SW 1271 (cell line): Measurements from ENCODE around the gene RAB31.
"Not testable (repeated sequence)": the region's sequence is repeated elsewhere in the genome, so short reads cannot be mapped to it uniquely, and the experiment has no call there.

Source experiments
- DNase-seq, 2 experiments: peaks; one replicate each; lab custom pipeline; 2025; lab: John Stamatoyannopoulos, UW

RAB31 gene

DNA sequence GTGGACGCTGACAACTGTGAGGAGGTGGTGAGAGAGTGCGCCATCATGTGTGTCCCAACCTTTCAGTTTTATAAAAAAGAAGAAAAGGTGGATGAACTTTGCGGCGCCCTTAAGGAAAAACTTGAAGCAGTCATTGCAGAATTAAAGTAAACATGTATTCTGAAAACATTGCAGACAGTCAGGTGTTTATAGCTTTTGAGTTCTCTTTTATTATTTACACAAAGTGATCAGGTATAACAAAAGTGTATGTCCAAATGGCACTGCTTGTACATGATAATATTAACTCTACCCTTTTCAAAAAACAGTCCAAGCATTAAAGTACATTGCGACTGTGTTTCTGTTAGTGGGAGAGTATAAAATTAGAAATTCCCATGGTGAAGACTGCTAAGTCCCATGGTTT lies 179.9 kb downstream of the RAB31 start:
- DNase-seq = no peak

DNA sequence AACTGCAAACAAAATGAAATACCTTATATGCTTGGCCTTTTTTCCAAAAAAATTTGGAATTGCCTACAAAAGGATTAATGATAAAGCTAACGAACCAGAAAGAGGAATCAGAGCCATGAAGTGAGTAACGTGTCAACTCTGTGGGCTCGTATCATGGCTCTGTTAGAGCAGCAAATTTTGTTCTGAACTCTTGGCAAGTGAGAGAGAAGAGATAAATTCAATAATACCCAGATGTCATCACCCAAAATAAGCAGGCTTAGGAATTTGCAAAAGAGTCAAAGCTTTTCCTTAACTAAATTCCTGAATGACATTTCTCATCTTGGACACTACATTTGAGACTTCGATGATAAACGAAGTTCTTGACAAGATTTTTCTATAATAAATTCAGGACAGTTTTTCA lies 182.1 kb downstream of the RAB31 start:
- no peak for DNase-seq

DNA sequence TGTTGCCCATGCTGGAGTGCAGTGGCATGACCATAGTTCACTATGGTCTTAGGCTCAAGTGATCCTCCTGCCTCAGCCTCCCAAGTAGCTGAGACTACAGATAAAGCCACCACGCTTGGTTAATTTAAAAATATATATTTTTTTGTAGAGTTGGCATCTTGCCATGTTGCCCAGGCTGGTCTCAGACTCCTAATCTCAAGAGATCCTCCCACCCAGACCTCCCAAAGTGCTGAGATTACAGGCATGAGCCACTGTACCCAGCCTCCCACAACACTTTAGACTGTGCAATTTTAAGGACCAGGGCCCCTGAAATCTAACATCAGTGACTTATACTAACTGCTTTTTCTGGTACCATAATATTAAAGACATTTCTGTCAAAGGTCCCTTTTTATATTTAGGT lies 182.9 kb downstream of the RAB31 start:
- no peak for DNase-seq

DNA sequence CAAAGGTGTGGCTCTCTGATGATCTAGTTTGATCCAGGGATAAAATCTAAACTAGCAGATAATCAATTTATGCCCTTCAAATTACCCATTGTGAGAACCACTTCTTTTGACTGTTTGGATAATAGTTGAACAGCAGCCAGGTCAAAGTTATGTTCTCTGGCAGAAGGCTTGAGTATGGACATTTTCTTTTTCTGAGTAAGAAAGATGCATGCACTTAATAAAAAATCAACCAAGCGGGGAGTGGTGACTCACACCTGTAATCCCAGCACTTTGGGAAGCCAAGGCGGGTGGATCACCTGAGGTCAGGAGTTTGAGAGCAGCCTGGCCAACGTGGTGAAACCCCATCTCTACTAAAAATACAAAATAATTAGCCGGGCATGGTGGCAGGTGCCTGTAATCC lies 183.4 kb downstream of the RAB31 start:
- not testable (repeated sequence) for DNase-seq

DNA sequence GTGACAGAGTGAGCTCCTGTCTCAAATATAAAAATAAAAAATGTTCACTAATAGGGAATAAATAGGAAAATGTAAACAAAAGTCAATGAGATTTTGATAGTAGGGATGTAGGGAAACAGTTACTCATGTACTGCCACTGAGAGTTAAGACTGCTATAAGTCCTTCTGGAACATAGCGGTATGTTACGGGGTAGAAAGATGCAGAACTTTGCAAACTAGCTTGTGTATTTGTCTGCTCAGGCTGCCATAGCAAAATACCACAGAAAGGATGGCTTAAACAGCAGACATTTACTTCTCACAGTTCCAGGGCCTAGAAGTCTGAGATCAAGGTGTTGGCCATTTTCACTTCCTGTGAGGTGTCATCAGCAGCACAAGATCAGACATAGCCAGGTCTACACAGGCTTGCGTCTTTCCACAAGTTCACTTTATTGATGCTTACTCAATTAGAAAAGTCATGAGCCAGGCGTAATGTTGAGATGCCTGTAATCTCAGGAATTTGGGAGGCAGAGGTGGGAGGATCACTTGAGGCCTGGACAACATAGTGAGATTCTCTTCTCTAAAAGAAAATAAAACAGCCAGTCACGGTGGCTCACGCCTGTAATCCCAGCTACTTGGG lies 186.5 kb downstream of the RAB31 start:
- no peak for DNase-seq

DNA sequence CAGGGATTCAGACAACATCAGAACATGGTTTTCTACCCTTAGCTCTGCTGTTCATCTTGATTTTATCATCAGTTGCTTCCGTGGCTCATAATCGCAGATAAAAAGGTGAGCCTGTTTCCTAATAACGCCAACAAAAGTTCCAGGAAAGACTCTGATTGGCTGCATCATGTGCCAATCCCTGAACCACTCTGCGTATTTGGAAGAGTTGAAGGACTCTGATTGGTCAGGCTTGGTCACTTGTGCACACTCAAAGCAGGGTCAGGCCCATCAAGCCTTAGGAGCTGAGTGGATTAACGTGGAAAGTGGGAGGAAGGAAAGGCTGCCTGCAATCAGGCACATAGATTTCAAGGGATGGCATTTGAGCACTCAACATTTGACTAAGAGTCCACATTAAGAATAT lies 189.0 kb downstream of the RAB31 start:
- DNase-seq = no peak

DNA sequence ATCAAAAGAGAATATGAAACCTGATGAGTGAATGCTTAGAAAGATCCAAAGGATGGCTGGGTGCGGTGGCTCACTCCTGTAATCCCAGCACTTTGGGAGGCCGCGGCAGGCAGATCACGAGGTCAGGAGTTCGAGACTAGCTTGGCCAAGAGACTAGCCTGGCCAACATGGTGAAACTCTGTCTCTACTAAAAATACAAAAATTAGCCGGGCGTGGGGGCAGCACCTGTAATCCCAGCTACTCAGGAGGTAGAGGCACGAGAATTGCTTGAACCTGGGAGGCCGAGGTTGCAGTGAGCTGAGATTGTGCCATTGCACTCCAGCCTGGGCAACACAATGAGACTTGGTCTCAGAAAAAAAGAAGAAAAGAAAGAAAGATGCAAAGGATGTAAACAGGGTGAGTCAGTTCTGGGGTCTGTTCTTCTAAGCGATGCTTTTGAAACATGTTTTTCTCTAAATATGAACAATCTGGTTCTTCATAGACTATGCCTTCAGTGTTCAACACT lies 189.7 kb downstream of the RAB31 start:
- DNase-seq = not testable (repeated sequence)

DNA sequence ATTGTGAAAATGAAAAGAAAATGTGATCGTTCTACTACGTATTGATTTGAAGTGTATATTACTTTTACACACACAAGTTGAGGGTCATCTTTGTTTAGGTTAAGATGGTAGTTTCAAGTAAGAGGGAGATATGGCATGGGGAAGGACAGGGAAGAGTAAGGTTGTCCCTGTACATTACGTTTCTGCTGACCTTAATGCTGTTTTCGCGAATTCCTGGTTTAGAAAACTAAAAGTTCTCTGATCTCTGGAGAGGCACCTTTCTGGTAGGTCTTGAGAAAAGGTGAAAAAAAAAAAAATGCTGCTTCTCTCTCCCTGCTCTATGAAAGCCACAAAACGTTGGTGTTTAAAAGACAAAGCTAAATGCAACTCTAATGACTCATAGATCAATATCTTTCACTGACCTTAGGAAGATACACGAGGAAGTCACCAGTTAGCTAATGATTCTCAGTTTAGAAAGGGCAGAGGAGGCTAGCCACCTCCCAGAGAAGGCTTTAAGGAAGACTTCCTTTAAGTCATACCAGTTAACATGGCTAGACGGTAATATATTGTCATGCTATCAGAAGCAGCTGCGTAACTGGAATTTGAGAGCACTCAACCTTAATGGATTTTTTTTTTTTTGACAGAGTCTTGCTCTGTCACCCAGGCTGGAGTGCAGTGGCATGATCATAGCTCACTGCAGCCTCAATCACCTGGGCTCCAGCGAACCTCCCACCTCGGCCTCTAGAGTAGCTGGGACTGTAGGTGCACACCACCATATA lies 190.9 kb downstream of the RAB31 start:
- DNase-seq = no peak

DNA sequence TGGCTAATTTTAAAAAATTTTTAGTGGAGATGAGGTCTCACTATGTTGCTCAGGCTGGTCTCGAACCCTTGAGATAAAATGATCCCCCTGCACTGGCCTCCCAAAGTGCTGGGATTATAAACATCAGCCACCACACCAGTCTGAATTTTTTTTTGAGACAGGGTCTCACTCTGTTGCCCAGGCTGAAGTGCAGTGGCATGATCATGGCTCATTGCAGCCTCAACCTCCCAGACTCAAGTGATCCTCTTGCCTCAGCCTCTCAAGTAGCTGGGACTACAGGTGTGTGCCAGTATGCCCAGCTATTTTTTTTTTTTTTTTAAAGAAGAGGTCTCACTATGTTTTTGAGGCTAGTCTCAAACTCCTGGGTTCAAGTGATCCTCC lies 191.4 kb downstream of the RAB31 start:
- not testable (repeated sequence) for DNase-seq

DNA sequence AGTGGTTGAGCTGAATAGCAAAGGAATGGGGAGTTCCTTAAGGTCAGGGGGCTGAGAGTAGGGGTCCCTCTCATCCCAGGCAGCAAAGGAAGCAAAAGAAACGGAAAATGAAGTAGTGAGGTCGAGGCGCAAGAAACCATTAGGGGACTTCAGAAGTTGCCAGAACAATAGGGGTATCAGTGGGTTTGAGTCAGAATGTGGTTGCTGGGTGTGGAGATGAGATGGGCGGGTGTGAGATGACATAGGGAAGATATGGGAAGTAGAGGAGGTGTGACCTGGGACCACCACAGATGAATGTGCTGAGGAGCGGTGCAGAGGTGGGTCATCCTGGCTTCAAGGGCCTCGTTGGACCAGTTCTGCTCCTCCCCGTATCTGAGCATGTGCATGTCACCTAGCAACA lies 192.6 kb downstream of the RAB31 start:
- DNase-seq = no peak

DNA sequence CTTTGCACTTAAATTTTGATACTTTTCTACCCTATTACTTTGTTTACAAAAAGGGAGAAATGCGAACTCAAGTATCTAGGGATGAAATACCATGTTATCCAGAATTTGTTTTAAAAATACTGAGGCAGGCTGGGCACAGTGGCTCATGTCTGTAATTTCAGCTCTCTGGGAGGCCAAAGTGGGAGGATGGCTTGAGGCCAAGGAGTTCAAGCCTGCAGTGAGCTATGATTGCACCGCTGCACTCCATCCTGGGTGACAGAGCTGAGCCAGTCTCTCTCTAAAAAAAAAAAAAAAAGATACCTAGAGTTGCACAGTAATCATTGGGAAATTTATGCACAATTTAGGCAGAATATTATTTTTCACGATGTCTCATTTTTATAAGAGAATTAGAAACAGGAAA lies 193.3 kb downstream of the RAB31 start:
- DNase-seq = no peak

DNA sequence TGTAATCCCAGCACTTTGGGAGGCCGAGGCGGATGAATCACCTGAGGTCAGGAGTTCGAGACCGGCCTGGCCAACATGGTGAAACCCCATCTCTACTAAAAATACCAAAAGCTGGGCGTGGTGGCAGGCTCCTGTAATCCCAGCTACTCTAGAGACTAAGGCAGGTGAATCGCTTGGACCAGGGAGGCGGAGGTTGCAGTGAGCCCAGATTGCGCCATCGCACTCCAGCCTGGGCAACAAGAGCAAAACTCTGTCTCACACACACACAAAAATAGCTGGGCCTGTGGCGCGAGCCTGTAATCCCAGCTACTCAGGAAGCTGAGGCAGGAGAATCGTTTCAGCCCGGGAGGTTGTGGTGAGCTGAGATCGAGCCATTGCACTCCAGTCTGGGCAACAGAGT lies 194.2 kb downstream of the RAB31 start:
- DNase-seq = not testable (repeated sequence)

DNA sequence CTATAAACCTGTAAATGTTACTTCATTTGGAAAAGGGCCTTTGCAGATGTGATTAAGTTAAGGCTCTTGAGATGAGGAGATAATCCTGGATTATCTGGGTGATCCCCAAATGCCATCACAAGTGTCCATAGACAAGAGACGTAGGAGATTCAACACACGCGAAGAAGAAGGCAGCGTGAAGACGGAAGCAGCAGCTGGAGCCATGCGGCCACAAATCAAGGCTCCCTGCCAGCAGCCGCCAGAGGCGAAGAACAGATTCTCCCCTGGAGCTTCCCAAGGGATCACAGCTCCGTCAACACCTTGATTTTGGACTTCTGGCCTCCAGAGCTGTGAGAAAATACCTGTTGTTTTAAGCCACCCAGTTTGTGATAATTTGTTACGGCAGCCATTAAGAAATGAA lies 194.7 kb downstream of the RAB31 start:
- DNase-seq = no peak

DNA sequence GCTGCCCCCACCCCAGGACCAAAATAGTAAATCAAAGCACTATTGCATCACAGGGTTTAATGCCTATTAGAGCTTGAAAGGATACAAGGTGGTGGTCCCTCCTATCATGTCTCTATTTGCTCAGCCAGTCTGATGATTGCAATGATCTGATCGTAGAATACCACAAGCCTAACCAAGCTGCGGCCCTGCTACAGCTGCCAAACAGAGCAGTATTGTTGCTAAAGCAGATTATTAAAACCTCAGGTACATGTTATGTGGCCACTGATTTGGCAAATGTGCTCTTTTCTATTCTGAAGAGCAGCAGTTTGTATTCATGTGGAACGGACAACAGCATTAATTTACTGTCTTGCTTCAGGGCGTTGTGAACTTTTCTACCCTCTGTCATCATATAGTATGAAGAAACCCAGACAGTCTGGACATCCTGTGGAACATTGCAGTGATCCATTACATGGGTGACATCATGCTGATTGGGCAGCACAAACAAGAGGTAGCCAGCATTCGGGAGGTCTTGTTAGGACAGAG lies 197.4 kb downstream of the RAB31 start:
- no peak for DNase-seq

DNA sequence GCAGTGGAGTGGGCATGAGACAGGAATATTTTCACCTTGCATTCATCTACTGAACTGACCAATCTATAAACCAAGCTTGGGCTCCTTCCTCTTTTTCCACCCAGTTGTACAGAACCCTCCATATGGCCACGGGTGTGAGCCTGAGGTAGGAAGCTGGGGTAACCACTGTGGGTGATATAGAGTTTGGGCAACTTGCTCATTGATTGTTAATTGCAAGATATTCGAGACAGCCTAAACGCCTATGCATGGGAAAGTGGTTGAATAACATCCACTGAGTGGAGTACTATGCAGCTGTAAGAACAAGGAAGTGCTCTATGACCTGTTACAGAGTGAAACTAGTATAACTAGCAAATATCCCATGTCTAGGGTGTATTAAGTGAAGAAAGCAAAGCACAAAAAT lies 198.4 kb downstream of the RAB31 start:
- no peak for DNase-seq

DNA sequence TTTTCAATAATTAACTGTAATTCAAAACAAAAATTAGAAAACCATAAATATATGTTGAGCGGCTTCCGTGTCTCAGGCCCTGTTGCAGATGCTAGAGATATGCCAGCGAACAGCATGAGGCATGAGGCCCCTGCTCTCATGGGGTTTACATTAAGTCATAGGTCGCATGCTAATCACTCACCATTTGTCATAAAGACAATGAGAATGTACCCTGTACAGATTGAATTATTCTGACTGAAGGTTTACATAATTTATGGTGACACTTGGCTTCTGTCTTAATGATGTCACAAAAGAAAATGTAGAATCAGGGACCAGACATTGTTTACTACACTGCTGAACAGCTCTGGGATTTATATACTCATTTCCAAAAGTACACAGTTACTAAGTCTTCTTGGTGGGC lies 199.8 kb downstream of the RAB31 start:
- no peak for DNase-seq

DNA sequence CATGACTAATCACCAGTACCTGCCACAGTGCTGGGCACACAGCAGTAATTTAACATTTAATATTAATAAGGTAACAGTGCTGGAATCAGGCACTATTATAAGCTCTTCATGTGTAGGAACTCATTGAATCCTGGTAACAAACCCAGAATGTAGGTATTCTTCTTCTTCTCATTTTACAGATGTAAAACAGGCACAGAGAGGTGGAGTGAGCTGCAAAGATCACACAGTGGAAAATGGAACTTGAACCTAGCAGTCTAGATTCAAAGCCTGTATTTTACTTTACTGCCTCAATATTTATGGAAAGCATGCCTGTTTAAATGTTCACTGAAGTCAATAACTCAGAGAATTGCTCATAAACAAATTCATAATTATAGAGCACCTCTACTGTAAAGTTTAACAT lies 202.0 kb downstream of the RAB31 start:
- DNase-seq = no peak

DNA sequence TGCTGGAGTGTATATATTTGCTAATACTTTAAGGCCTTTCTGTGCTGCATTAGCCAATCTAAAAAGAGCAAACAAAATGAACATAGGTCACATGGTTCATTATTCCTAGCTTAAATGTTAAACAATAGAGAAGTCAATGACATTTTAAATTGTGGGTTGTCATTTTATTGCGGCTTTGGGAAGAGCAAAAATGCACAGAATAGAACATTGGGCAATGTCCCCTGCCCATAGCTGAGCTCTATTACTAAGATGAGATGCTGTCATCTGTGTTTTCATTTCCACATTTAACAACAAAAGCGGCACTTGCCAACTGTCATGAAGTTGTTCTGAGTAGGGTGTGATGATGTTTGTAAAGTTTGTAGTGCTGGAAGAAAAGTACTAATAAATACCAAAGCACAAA lies 202.6 kb downstream of the RAB31 start:
- no peak for DNase-seq

DNA sequence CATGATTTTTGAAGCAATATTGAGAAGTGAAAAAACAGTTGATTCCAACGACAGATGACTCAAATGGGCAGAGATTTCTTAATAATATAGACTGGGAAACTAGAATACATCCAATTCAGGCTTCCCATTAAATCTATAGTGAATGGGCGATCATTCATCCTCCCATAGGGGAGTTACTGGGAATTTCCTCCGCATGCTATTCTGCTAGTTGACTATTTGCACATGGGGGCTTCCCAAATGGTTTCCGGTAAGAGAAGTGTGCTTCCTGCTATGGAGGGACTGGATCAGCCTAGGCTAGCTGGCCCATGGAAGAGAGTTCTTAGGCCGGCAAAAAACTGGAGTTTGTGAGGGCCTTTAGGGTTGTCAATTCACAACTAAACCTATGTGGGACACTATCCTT lies 203.1 kb downstream of the RAB31 start:
- no peak for DNase-seq
